GM21381 (cell line): ENCODE measurements around the gene NKX2-8.

Experiments
- ATAC-seq: cut with Tn5 transposase; IDR thresholded peaks from one replicate; pipeline ENCODE4 v1.9.1; 2021; ENCODE audit warnings: mild to moderate bottlenecking, moderate library complexity; ENCODE audit not compliant: unreplicated experiment

The NKX2-8 gene

GRCh38 chr14:36582011-36582873, at the start of gene NKX2-8:
NKX2-8 (minus strand) TSS chr14:36582614; CDS start chr14:36582389, 225 bp downstream.
- no peak for ATAC-seq

DNA sequence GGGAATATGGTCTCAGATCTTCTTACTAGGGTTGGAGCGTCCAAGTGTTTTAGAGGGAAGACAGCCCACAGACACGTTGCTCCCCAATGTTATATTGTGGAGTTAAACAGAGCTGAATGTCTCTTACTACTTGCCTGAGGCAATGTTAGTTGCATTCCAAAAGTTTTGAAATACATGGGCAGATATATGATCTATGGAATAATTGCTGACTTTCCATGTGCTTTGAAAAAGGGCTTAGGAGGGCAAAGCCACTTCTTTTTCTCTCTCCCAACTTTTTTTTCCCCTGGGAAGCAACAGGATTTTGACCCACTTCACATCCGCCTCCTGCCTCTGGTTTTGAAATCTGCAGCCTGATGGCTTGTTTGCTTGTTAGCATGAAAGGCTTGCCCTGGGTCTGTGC, 45.6 kb upstream of the NKX2-8 start:
- no peak for ATAC-seq

GRCh38 chr14:36626151-36626550, 43.7 kb upstream of the NKX2-8 start:
- no peak for ATAC-seq

DNA sequence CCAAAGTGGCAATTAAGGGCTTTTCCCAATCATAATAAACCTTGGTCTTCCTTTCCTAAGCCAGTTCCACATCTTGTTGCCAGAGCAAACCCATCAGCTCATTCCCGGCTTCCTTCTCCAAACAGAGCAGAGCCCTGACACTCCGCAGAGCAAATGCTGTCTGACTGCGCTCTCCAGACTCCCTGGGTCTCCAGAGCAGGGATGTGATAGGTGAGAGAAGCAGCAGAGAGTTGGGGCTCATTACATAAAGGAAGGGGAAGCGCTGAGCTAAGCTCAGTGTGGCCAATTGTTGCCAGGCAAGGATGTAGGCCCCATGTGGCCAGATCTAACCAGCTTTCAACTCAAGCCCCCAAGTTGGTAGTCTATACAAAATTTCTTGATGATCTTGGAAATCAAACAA, 43.0 kb upstream of the NKX2-8 start:
- no peak for ATAC-seq

DNA sequence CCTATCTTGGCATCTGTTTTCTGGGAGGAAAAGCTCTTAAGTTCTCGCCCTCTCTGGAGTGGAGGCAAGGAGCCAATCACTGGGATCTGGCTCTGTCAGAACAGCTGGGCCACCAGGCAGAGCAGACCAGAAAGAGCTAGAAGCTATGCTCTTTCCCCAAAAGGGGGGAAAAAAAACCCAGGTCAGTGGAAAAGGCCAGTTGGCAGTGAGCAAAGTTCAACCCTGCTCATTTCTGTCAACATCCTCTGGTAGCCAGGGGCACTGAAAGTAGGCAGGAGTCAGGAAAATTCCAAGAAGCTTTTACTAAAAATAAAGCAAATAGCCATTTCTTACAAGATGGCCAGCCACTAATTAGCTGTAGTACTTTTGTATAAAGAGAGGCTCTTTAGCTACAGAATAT, 42.6 kb upstream of the NKX2-8 start:
- no peak for ATAC-seq

DNA sequence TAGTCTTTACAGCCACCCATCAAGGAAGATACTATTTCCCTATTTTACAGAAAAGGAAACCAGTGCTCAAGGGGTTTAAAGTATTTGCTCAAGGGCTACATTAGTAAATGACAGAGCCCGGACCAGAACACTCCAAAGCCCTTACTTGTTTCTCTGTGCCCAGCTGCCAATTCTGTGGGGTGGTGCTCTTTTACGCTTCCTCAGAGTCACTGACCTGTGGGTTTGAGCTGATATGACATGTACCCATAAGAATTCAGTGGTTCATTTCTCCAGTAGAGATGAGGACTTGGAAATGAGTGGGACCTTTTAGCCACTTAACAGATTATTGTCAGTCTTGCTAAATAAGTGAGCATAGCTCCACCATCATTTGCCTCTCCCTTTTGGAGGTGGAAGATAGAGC, 37.4 kb upstream of the NKX2-8 start:
- ATAC-seq = no peak

DNA sequence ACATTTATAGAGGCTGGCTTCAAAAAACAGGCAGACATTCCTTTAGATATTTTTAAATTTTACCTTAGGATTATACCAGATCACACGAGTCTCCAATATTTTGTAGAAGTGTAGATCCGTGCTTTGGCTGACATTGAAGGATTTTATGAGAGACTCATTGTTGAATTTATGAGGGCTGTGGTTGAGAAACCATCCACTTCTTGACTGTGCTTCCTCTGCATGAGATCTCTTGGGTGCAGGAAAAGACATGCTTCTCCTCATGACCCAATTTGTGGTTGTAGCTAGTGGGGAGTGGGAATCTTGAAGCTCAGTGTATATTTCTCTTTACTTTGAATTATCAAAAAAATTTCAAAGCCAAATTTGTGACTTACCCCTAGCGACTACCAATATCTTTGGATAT, 36.7 kb upstream of the NKX2-8 start:
- no peak for ATAC-seq

- no peak for ATAC-seq
Measured at GRCh38 chr14:36618641-36619040, 36.2 kb upstream of the NKX2-8 start.

DNA sequence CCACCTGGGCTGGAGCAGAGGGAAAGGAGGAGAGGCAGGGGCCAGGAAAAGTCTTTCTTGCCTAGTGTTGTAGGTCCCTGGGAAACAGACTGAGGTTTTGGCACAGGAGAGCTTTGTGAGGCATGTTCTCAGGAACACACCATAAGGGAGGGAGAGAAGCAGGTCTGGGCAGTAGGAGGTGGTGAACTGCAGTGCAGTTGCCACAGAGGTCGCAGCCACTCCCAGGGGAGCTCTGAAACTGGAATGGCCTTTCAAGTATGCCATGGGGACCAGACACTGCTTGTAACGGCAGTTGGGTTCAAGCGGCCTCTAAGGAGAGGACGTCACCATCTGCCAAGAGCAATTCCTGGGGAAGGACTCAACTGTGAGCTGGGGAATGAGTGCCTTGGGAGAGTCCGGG, 35.4 kb upstream of the NKX2-8 start:
- ATAC-seq = no peak

- no peak for ATAC-seq
Measured at GRCh38 chr14:36605506-36605857, 23.1 kb upstream of the NKX2-8 start.

- ATAC-seq = peak; percentile 84
Measured at GRCh38 chr14:36604757-36605505, 22.5 kb upstream of the NKX2-8 start.

DNA sequence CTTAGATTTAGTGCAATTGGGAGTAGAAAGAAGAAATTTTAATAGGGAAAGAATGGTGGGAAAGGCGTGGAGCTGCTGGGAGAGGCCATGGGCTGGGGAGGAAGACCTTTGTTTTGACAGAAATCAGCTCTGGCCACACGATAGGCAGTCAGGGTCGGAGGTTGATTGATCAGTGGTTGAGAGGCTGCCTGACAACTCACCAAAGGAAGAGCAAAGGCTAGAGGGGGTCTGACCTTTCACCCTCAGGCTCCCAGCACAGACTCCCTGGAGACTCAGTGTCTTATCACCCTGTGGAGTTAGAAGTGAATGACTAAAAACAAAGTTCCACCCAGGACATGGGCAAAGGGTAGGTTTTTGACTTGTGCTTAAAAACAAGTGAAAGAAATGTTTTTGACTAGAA, 18.0 kb upstream of the NKX2-8 start:
- ATAC-seq = no peak

- no peak for ATAC-seq
Measured at GRCh38 chr14:36591482-36591881, 9.1 kb upstream of the NKX2-8 start.

DNA sequence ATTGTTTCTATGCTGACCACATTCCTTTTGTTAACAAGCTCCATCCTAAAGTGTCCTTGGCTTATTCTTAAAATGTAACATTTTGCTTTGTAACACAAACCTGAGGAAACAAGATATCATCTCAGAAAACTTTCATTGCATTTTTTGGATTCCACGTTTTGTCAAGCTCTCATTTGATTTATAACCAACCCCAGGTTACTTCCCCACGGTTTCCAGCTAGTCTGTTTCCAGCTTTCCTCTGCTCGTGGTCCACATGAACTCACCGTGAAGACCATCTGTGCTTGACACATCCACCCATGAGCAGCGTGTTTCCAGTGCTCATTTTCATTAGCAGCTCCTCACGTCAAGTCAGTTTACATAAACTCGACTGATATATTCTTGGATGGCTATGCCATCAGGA, 6.4 kb upstream of the NKX2-8 start:
- no peak for ATAC-seq

GRCh38 chr14:36588119-36588518, 5.7 kb upstream of the NKX2-8 start:
- ATAC-seq = no peak

GRCh38 chr14:36585100-36585499, 2.7 kb upstream of the NKX2-8 start:
- no peak for ATAC-seq

DNA sequence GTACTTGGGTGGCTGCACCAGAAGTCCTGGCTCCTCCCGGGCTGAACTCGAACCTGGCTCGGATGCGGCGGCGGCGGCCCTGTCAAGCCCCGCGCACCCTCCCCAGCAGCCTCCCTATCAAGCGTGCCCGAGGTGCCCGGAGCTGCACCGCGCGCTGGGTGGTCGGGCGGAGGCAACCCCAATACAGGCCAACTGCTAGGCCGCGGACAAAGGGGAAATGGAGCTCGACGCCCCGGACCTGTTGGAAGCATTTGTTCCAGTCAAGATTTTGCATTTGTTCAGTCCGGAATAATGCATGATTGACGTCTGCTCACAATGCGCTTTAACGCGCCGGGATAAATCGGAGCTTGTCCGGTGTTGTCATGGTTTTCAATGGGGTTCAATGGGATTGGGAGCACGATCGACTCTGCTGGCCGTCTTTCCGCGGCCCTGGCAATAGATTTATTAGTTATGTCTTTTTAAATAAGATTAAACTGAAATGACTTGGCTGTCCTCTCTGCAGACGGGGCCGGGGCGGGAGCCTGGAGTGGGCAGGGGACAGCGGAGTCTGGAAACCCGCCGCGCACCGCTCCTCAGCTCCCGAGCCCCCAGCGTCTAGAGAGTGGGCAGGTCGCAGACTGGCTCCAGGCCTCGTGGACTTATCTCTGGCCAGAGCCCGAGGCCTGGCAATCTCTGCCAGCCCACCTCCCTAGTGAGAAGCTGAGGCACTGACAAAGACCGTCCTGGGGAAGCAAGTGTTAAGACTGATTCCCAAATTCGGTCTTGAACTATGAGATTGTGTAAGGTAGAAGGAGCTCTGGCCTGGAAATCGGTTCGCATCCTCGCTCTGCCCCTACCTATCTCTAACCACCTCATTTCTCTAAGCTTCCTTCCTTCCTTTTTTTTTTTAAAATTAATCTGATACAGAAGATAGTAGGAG, 1.7 kb upstream of the NKX2-8 start:
- no peak for ATAC-seq

- ATAC-seq = no peak
Measured at GRCh38 chr14:36583242-36583892, 953 bp upstream of the NKX2-8 start.

GRCh38 chr14:36582874-36583241, 444 bp upstream of the NKX2-8 start:
- no peak for ATAC-seq

DNA sequence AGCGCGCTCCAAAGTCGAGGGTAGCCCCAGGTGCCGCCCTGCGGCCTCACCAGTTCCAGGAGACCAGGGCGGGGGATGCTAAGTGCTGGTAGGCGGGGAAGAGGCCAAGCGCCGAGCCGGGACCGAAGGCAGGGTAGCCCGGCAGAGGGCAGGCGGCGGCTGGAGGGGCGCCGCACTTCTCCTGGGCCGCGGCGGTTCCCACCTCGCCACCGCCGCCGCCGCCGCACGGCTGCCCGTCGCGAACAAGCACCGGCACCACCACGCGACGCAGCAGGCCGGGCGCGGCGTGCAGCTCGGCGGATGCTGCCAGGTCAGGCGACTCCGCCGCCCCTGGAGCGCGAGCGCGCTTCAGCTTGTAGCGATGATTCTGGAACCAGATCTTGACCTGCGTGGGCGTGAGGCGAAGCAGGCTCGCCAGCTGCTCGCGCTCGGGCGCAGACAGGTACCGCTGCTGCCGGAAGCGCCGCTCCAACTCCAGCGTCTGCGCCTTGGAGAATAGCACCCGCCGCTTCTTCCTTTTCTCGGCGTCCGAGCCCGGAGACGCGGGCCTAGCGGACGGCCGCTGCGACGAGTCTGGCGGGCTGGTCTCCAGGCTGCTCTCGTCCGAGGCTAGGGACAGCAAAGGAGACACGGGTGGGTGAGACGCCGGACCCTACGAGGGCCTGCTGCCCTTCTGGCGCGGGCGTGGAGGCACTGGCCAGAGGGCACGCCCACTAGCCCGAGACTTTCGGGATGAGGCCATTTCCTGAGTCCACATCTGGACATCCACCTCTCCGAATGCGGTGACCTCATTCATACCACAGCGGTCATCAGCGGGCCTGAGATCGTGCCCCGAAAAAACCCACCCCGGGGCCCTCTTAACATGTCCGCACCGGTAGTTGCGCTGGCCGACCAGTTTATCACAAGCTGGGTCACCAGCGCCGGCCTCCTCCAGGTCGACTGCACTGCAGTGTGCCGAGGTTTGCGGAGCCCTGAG, 1.3 kb downstream of the NKX2-8 start:
- no peak for ATAC-seq
